Measurements from ENCODE around the gene LGR5. TPM values are rescaled to one million over a fixed set of nuclear protein-coding genes. Genes with fewer than 3 reads are reported as not detected.

The LGR5 gene
- total and polyA plus RNA-seq, 2 of the 8 experiments (the other 6 are each of a cell fraction or from before 2014, with no cell fraction given), result 0.08 to 0.19 TPM

DNA sequence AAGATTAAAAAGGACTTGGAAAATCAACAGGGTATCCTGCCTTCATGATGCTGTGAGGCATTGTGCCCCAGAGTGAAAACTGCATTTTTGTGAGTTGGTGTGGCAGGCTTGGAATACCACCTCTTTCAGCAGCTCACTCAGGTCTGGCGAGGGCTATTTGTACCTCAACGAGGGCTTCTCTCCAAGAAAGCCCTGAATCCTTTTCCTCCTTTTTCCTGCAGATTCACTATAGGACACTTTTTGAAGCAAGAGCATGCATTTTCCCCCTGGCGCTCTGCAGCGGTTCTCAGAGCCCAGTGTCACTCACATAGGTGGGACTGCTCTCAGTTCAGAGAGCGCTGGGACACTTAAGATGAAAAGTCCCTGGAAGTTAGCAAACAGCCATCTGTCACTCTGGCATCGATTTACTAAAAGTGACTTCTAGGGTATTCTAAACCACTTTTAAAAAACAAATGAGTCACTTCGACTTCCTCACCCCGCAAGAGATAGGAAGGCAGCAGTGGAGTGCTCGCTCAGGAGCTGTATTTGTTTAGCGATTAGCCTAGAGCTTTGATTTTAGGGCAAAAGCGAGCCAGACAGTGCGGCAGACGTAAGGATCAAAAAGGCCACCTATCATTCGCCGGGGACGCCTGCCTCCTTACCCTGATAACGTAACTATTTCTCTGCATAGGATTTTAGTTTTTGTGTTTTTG is 782 bp upstream of the LGR5 start (continued):
- TF ChIP-seq, protein P1, sequence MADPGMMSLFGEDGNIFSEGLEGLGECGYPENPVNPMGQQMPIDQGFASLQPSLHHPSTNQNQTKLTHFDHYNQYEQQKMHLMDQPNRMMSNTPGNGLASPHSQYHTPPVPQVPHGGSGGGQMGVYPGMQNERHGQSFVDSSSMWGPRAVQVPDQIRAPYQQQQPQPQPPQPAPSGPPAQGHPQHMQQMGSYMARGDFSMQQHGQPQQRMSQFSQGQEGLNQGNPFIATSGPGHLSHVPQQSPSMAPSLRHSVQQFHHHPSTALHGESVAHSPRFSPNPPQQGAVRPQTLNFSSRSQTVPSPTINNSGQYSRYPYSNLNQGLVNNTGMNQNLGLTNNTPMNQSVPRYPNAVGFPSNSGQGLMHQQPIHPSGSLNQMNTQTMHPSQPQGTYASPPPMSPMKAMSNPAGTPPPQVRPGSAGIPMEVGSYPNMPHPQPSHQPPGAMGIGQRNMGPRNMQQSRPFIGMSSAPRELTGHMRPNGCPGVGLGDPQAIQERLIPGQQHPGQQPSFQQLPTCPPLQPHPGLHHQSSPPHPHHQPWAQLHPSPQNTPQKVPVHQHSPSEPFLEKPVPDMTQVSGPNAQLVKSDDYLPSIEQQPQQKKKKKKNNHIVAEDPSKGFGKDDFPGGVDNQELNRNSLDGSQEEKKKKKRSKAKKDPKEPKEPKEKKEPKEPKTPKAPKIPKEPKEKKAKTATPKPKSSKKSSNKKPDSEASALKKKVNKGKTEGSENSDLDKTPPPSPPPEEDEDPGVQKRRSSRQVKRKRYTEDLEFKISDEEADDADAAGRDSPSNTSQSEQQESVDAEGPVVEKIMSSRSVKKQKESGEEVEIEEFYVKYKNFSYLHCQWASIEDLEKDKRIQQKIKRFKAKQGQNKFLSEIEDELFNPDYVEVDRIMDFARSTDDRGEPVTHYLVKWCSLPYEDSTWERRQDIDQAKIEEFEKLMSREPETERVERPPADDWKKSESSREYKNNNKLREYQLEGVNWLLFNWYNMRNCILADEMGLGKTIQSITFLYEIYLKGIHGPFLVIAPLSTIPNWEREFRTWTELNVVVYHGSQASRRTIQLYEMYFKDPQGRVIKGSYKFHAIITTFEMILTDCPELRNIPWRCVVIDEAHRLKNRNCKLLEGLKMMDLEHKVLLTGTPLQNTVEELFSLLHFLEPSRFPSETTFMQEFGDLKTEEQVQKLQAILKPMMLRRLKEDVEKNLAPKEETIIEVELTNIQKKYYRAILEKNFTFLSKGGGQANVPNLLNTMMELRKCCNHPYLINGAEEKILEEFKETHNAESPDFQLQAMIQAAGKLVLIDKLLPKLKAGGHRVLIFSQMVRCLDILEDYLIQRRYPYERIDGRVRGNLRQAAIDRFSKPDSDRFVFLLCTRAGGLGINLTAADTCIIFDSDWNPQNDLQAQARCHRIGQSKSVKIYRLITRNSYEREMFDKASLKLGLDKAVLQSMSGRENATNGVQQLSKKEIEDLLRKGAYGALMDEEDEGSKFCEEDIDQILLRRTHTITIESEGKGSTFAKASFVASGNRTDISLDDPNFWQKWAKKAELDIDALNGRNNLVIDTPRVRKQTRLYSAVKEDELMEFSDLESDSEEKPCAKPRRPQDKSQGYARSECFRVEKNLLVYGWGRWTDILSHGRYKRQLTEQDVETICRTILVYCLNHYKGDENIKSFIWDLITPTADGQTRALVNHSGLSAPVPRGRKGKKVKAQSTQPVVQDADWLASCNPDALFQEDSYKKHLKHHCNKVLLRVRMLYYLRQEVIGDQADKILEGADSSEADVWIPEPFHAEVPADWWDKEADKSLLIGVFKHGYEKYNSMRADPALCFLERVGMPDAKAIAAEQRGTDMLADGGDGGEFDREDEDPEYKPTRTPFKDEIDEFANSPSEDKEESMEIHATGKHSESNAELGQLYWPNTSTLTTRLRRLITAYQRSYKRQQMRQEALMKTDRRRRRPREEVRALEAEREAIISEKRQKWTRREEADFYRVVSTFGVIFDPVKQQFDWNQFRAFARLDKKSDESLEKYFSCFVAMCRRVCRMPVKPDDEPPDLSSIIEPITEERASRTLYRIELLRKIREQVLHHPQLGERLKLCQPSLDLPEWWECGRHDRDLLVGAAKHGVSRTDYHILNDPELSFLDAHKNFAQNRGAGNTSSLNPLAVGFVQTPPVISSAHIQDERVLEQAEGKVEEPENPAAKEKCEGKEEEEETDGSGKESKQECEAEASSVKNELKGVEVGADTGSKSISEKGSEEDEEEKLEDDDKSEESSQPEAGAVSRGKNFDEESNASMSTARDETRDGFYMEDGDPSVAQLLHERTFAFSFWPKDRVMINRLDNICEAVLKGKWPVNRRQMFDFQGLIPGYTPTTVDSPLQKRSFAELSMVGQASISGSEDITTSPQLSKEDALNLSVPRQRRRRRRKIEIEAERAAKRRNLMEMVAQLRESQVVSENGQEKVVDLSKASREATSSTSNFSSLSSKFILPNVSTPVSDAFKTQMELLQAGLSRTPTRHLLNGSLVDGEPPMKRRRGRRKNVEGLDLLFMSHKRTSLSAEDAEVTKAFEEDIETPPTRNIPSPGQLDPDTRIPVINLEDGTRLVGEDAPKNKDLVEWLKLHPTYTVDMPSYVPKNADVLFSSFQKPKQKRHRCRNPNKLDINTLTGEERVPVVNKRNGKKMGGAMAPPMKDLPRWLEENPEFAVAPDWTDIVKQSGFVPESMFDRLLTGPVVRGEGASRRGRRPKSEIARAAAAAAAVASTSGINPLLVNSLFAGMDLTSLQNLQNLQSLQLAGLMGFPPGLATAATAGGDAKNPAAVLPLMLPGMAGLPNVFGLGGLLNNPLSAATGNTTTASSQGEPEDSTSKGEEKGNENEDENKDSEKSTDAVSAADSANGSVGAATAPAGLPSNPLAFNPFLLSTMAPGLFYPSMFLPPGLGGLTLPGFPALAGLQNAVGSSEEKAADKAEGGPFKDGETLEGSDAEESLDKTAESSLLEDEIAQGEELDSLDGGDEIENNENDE (IDR thresholded peaks at IDR 0.05; ENCODE audit: insufficient replicate concordance, low read length), result no peak
